HPDE6-E6E7 (cell line): ENCODE data around the gene FAM107B.
"Not testable (repeated sequence)": the region's sequence is repeated elsewhere in the genome, so short reads cannot be mapped to it uniquely, and the experiment has no call there.

Source experiments
- DNase-seq: peaks from one replicate; pipeline ENCODE4 v3.0.0; 2011; ENCODE audit warnings: missing footprints; ENCODE audit errors: extremely low spot score

The FAM107B gene

DNA sequence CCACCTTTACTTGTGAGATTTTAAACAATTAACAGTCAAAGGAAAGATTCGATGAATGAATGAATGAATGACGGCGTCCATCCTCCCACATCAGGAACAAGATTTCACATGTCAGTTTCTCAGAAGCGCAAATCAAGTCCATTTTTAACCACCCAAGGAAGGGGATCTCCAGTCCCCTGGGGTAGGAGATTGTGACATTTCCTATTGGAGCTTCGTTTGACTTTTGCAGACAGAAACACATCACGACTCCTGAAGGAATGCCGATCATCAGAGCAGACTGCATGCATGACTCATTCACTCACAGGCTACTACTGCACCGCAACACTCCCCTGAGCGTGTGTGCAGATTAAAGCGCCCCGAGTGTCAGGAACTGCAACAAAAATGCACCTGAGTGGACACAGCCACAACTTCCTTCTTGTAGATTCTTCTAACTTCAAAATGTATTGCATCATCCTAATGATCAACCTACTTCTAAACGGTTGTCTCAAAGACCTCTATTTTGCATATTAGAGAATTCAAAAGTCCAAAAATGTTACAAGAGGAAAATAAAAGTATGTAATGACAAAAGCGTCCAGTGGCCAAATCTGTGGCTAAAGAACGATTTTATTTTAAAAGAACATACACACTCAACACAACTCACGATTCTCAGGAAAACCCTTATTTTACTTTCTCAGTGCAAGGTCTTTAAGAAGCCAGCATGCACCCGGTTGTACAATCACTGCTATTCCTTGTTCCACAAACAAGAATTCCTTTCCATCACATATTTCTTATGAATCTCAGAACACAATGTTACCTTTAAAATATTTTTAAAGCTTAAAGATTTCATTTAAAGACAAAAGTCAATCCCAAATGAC lies 172.6 kb downstream of the FAM107B start:
- DNase-seq, result peak; percentile 41

DNA sequence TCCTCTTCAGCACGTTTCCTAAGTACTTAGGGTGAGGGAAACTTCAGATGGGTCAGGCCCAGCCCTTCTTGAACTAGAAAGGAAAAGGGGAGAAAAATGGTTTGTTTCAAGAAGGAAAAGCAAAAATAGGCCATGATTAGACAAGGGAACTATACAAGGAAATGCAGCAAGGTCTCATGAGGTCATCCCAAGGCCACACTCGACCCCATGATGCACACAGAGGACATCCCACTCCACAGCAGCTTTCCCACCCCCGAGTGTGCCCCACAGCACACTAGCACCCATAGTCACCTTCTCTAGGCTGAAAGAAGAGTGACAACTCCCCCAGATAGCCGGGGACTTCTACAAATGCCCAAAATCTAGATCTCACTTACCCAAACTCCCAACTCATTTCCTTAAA lies 173.4 kb downstream of the FAM107B start:
- DNase-seq, result no peak

DNA sequence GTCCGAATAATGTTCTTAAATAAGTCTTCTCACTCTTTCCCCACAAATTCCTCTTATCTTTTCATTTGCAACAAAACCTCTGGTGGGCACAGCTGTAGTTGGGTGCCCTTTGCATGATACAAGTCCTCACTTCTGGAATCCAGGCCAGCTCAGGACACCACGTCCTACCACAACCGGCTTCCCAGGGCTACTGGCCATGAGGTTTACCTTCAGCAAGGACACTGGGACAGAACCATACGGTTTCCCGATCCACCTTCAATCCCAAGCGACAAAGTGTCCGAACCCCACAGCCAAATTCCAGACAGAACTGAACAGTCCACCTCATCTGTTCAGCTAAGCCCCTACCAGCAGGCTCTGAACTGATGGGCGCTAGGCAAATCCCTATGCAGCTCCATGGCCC lies 174.6 kb downstream of the FAM107B start:
- no peak for DNase-seq

- no peak for DNase-seq
Measured at GRCh38 chr10:14598809-14599764, 175.6 kb downstream of the FAM107B start.

DNA sequence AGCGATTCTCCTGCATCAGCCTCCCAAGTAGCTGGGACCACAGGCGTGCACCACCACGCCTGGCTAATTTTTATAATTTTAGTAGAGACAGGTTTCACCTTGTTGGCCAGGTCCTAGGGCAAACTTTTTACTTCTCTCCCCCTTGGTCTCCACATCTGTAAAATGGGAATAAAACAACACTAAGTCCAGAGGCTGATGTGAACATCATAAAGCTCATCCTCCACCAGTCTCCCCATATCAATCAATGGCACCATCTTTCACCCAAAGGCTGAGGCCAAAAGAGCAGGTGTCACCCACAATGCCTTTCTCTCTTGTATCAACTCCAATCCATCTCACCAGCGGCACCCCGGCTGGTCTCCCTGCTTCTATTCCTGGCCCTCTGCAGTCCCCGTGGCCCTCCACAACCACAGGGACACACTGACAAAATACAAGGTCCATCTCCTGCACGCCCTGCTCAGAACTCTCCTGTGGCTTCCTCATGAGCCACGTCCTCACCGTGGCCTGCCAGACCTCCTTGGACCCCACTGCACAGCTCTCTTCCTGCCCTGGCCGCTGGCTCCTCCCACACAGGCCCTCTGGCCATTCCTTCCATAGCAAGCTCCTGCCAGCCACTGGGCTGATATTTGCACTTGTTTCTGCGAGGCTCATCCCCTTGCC lies 179.0 kb downstream of the FAM107B start:
- DNase-seq, result no peak

- DNase-seq, result no peak
Measured at GRCh38 chr10:14594878-14595525, 179.7 kb downstream of the FAM107B start.

- DNase-seq, result no peak
Measured at GRCh38 chr10:14593806-14594205, 180.9 kb downstream of the FAM107B start.

DNA sequence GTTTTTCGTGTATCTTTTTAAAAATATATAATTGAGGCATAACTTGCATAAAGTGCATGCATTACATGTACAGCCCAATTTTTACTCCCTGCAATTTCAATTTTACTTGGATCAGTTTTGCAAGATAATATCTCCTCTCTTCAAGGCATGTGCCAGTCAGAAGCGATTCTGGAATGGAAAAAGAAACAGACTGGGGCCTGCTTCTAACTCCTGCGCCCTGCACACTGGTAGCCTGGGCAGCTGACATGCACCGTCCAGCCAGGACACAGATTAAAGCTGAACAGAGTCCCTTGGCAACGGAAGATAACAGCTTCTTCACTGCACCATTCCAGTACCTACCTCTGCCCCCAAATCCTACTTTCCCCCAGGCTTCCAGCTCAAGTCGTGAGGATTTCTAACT lies 182.1 kb downstream of the FAM107B start:
- no peak for DNase-seq

DNA sequence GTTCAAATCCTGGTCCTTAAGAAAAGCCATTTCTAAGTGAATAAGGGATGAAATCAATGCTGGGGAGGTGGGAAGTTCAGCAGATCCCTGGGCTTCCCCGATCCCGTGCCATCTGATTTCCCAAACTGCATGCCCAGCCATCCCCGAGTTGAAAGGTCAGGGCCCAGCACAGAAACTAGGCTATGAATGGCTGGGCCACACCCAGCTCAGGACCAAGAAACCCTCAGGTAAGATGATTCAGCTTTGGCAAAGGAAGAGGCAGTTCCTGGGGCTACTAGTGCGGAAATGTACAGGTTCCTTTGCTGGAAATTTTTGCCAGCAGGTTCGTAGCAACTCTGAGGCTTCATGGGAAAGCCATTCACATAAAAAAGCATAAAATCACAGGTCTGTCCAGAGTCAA lies 182.7 kb downstream of the FAM107B start:
- DNase-seq, result no peak

- DNase-seq, result not testable (repeated sequence)
Measured at GRCh38 chr10:14588938-14589294, 185.8 kb downstream of the FAM107B start.

GRCh38 chr10:14588084-14588937 lies 186.4 kb downstream of the FAM107B start:
- DNase-seq, result no peak

- DNase-seq, result no peak
Measured at GRCh38 chr10:14587540-14588083, 187.1 kb downstream of the FAM107B start.

DNA sequence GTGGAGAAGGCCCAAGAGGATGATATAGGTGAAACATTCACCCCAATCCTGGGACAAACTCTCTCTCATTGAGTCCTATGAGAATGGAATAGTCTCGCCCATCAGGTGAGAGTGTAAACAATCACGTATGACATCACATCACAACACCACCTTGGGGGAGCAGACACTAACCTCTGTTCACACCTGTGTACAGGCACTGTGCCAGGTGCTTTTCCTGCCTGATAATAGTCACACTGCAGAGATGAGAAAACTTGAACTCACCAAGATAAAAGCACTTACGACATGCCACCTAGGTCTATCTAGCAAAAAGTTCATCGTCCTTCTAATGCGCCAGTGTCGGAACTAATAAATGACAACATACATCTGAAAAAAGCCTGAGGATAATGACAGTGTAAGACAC lies 187.8 kb downstream of the FAM107B start:
- no peak for DNase-seq

DNA sequence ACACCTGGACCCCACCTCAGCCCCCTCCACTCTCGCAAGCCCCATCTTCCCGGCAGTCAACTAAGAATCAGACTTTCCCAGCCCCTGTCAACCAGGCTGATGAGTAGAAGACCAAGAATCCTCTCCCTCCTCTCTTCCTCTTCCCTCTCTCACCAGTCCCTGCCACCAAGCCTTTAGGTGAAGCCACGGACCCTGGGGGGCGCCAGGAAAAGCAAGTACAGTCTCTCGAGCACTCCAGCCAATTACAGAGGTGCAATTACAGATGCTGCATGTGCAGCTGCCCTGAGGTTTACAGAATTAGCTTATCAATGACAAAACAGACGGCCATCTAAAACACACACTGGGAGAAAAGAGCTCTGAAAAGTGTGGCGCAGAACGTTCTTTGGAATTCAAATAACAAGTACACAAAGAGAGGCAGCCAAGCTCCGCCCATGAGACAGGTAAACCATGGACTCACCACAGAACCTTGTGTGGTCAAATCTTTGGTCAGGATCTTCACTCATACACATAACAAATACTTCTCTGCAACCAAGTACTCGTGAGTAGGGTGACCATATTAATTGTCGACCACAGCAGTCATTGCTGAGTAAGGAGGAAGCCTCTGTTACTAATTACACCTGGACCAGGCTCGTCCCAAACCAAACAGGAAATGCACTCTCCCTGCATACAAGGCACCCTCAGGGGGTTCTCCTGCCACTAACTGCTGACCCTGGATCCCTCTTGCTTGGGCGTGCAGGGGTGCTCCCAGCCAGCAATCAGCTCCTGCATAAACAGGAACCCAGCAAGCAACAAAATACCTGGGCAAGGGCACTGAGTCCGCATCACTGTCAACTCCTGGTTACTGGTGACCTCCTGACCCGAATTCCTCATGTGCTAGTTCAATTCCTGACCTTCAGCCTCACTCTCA lies 189.2 kb downstream of the FAM107B start:
- no peak for DNase-seq

DNA sequence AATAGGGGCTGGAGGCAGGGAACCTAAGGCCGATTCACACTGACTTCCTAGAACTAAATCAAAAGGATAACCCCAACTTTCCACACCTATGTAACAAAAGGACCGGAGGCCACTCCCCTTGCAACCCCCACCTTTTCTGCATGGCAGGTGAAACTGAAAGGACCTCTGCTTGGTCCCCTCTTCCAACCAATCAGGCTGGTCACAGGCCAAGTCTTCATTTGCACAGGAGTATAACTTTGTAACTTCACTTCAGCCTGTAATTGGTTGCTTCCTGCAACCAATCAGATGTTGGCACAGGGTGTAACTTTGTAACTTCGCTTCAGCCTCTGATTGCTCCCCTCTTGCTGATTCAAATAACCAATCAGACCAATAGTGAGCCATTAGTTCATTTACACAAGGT lies 190.0 kb downstream of the FAM107B start:
- no peak for DNase-seq

- DNase-seq, result no peak
Measured at GRCh38 chr10:14583967-14584366, 190.7 kb downstream of the FAM107B start.

GRCh38 chr10:14583252-14583651 lies 191.4 kb downstream of the FAM107B start:
- no peak for DNase-seq

DNA sequence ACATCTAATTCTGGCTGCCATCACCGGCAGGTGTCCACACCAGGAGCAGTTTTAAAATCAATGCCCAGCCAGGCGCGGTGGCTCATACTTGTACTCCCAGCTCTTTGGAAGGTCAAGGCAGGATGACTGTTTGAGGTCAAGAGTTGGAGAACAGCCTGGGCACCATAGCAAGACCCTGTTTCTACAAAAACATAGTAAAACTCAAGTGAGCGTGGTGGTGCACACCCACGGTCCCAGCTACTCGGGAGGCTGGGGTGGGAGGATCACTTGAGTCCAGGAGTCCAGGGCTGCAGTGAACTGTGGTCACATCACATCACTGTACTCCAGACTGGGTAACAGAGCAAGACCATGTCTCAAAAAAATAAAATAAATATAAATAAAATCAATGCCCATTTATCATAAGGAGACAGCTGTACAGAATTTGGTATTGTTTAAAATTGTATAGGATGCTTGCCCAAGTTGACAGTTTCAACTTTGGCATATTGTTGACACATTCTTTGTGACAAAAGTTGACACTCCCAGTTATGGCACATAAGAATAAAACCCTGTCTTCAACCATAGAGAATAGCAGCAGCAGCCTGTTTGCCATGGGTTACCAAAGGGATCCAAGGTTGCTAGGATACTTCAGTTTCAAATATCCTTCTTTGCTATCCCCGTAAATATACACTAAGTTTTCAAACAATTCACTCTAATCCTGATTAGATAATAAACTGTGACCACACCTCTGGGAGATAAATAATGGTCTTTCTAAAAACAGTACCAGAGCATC lies 193.0 kb downstream of the FAM107B start:
- DNase-seq, result no peak
